ENCODE data around the gene ACVR1.

Gene ACVR1

GRCh38 chr2:157876066-157876785 lies at the start of gene ACVR1:
Gene ACVR1 (minus strand): TSS chr2:157876330. CDS start chr2:157799493, 76,837 bp downstream.
- DNase-seq (ENCODE audit: low read depth), result peak; percentile 99

- DNase-seq (ENCODE audit: low read depth), result no peak
Measured at GRCh38 chr2:157925071-157925470, 48.9 kb upstream of the ACVR1 start.

- DNase-seq (ENCODE audit: low read depth), result no peak
Measured at GRCh38 chr2:157923598-157924217, 47.6 kb upstream of the ACVR1 start.

GRCh38 chr2:157922815-157923214 lies 46.7 kb upstream of the ACVR1 start:
- no peak for DNase-seq (ENCODE audit: low read depth)

GRCh38 chr2:157922336-157922735 lies 46.2 kb upstream of the ACVR1 start:
- DNase-seq (ENCODE audit: low read depth), result no peak

GRCh38 chr2:157920736-157921135 lies 44.6 kb upstream of the ACVR1 start:
- no peak for DNase-seq (ENCODE audit: low read depth)

- no peak for DNase-seq (ENCODE audit: low read depth)
Measured at GRCh38 chr2:157919181-157919580, 43.1 kb upstream of the ACVR1 start.

- no peak for DNase-seq (ENCODE audit: low read depth)
Measured at GRCh38 chr2:157918319-157918718, 42.2 kb upstream of the ACVR1 start.

GRCh38 chr2:157911750-157912149 lies 35.6 kb upstream of the ACVR1 start:
- DNase-seq (ENCODE audit: low read depth), result no peak

- no peak for DNase-seq (ENCODE audit: low read depth)
Measured at GRCh38 chr2:157911246-157911645, 35.1 kb upstream of the ACVR1 start.

- no peak for DNase-seq (ENCODE audit: low read depth)
Measured at GRCh38 chr2:157905092-157905491, 29.0 kb upstream of the ACVR1 start.

- no peak for DNase-seq (ENCODE audit: low read depth)
Measured at GRCh38 chr2:157903626-157904025, 27.5 kb upstream of the ACVR1 start.

- no peak for DNase-seq (ENCODE audit: low read depth)
Measured at GRCh38 chr2:157903151-157903550, 27.0 kb upstream of the ACVR1 start.

- no peak for DNase-seq (ENCODE audit: low read depth)
Measured at GRCh38 chr2:157902692-157903091, 26.6 kb upstream of the ACVR1 start.

- no peak for DNase-seq (ENCODE audit: low read depth)
Measured at GRCh38 chr2:157901325-157901724, 25.2 kb upstream of the ACVR1 start.

- DNase-seq (ENCODE audit: low read depth), result no peak
Measured at GRCh38 chr2:157900684-157901083, 24.6 kb upstream of the ACVR1 start.

- DNase-seq (ENCODE audit: low read depth), result no peak
Measured at GRCh38 chr2:157900203-157900602, 24.1 kb upstream of the ACVR1 start.

GRCh38 chr2:157899125-157899839 lies 23.2 kb upstream of the ACVR1 start:
- DNase-seq (ENCODE audit: low read depth), result no peak

GRCh38 chr2:157898591-157898996 lies 22.5 kb upstream of the ACVR1 start:
- DNase-seq (ENCODE audit: low read depth), result peak; percentile 80

GRCh38 chr2:157897106-157897971 lies 21.2 kb upstream of the ACVR1 start:
- DNase-seq (ENCODE audit: low read depth), result no peak

GRCh38 chr2:157895531-157895930 lies 19.4 kb upstream of the ACVR1 start:
- peak; percentile 56 for DNase-seq (ENCODE audit: low read depth)

Data from EH (cell line).